Endodermal cell (in vitro differentiated cells): ENCODE results near the gene TLE2. TPM values are rescaled to one million over a fixed set of nuclear protein-coding genes. Genes with fewer than 3 reads are reported as not detected.
"Not testable (repeated sequence)": the region's sequence is repeated elsewhere in the genome, so short reads cannot be mapped to it uniquely, and the experiment has no call there.

Experiments used
- DNase-seq: peaks from one replicate; pipeline ENCODE4 v3.0.0-alpha.2; 2017
- H3K27ac ChIP-seq: 2 replicates; pipeline ENCODE4 v1.5.1; 2013; ENCODE audit warnings: mild to moderate bottlenecking, low read depth, low read length, moderate library complexity
- H3K27me3 ChIP-seq: 2 replicates; pipeline ENCODE4 v1.6.1; 2013; ENCODE audit warnings: mild to moderate bottlenecking, low read length, moderate library complexity; ENCODE audit not compliant: insufficient read depth, control insufficient read depth, poor library complexity, severe bottlenecking
- H3K36me3 ChIP-seq: 2 replicates; pipeline ENCODE4 v1.7.0; 2013; ENCODE audit warnings: mild to moderate bottlenecking, low read length, moderate library complexity; ENCODE audit not compliant: control insufficient read depth, insufficient read depth
- H3K4me1 ChIP-seq: one replicate; pipeline ENCODE4 v1.7.0; 2013; ENCODE audit warnings: low read length; ENCODE audit not compliant: control insufficient read depth, insufficient read depth
- H3K4me3 ChIP-seq: 2 replicates; pipeline ENCODE4 v1.5.1; 2013; ENCODE audit warnings: mild to moderate bottlenecking, low read length, moderate library complexity
- H3K9ac ChIP-seq: 2 replicates; pipeline ENCODE4 v1.6.1; 2013; ENCODE audit warnings: mild to moderate bottlenecking, low read length, moderate library complexity; ENCODE audit not compliant: poor library complexity, severe bottlenecking; ENCODE audit errors: extremely low read depth
- H3K9me3 ChIP-seq: 2 replicates; pipeline ENCODE4 v1.6.1; 2013; ENCODE audit warnings: mild to moderate bottlenecking, low read length, moderate library complexity; ENCODE audit not compliant: control insufficient read depth
- H3K27ac Mint-ChIP-seq: 2 replicates; pipeline ENCODE4 v1.8.0; 2020; ENCODE audit warnings: mixed read lengths
- H3K27me3 Mint-ChIP-seq: 2 replicates; pipeline ENCODE4 v1.8.0; 2021; ENCODE audit warnings: mild to moderate bottlenecking, mixed read lengths; ENCODE audit not compliant: insufficient read depth
- H3K36me3 Mint-ChIP-seq: 2 replicates; pipeline ENCODE4 v1.8.0; 2020; ENCODE audit warnings: low read depth, mixed read lengths
- H3K4me1 Mint-ChIP-seq: 2 replicates; pipeline ENCODE4 v1.8.0; 2020; ENCODE audit warnings: mixed read lengths
- H3K4me3 Mint-ChIP-seq: 2 replicates; pipeline ENCODE4 v1.8.0; 2020; ENCODE audit warnings: mild to moderate bottlenecking, moderate library complexity, mixed read lengths
- H3K9me3 Mint-ChIP-seq: 2 replicates; pipeline ENCODE4 v1.8.0; 2020; ENCODE audit warnings: mild to moderate bottlenecking, mixed read lengths
- CTCF ChIP-seq: fragments of 200-600 bp; sonication (generic); conservative IDR thresholded peaks from 2 replicates; pipeline ENCODE4 v1.5.0; 2021; ENCODE audit warnings: antibody characterized with exemption, mild to moderate bottlenecking
- WGBS, 2 experiments: methylation state at CpG; one replicate each; pipeline versions ENCODE4 v1.1.5 to v1.1.7; 2013; ENCODE audit warnings: missing lambda C conversion rate in 2 of 2, mixed read lengths in 1 of 2; ENCODE audit not compliant: insufficient coverage in 1 of 2, insufficient read length in 1 of 2; 5-methylcytosine and 5-hydroxymethylcytosine counted together
- total RNA-seq, 2 donors: library from RNA; stranded (reverse); fragmentation: NEBNext Ultra II Directional in 1 of 2; extraction: Animal tissue kit (Norgen Biotek cat#: 25700) in 1 of 2; gene quantifications; 2 replicates in 1 of 2; 3 replicates in 1 of 2; pipeline ENCODE4 v1.2.1, GENCODE V29; 2021

Gene TLE2
- total RNA-seq, 2 donors from 2014 or later = 75.0 to 80.3 TPM

GRCh38 chr19:3014135-3014534 lies 14.9 kb downstream of the TLE2 start:
- Mint-ChIP-seq H3K4me3 (no peak overlapping the region), H3K27ac (no peak overlapping the region), H3K9me3 (no peaks in the 10 kb centered on the region), H3K4me1 (no peaks in the 10 kb centered on the region), H3K36me3 (peaks cover 53% of the 10 kb centered on the region), H3K27me3 (no peaks in the 10 kb centered on the region)
- WGBS, 2 experiments = 93 to 96% methylated on average over 8 of the region's 8 CpGs
- Histone ChIP-seq H3K4me1 (no peaks in the 10 kb centered on the region), H3K27me3 (no peaks in the 10 kb centered on the region), H3K9me3 (no peaks in the 10 kb centered on the region), H3K27ac (no peak overlapping the region), H3K36me3 (peaks cover 41% of the 10 kb centered on the region), H3K4me3 (no peak overlapping the region), H3K9ac (no peak overlapping the region)
- no peak for DNase-seq
- TF ChIP-seq CTCF = no peak

GRCh38 chr19:3013263-3013725 lies 15.8 kb downstream of the TLE2 start:
- no peaks in the 10 kb centered on the region for H3K4me1 ChIP-seq
- H3K9ac ChIP-seq = no peak overlapping the region
- H3K4me3 ChIP-seq = no peak overlapping the region
- H3K36me3 ChIP-seq = peaks cover 41% of the 10 kb centered on the region
- no peak overlapping the region for H3K4me3 Mint-ChIP-seq
- no peaks in the 10 kb centered on the region for H3K27me3 ChIP-seq
- no peak overlapping the region for H3K27ac ChIP-seq
- H3K4me1 Mint-ChIP-seq = no peaks in the 10 kb centered on the region
- 78 to 92% methylated on average over 3 to 7 of the region's 7 CpGs for WGBS, 2 experiments
- no peak for DNase-seq
- TF ChIP-seq CTCF = no peak
- no peaks in the 10 kb centered on the region for H3K9me3 Mint-ChIP-seq
- no peaks in the 10 kb centered on the region for H3K9me3 ChIP-seq
- H3K36me3 Mint-ChIP-seq = peaks cover 51% of the 10 kb centered on the region
- H3K27ac Mint-ChIP-seq = no peak overlapping the region
- no peaks in the 10 kb centered on the region for H3K27me3 Mint-ChIP-seq

- Histone ChIP-seq H3K4me3 (no peak overlapping the region), H3K9ac (no peak overlapping the region), H3K27me3 (no peaks in the 10 kb centered on the region), H3K9me3 (no peaks in the 10 kb centered on the region), H3K27ac (no peak overlapping the region), H3K4me1 (no peaks in the 10 kb centered on the region), H3K36me3 (peaks cover 41% of the 10 kb centered on the region)
- 48 to 79% methylated on average over 12 to 16 of the region's 16 CpGs for WGBS, 2 experiments
- Mint-ChIP-seq H3K4me3 (no peak overlapping the region), H3K36me3 (peaks cover 53% of the 10 kb centered on the region), H3K27ac (no peak overlapping the region), H3K9me3 (no peaks in the 10 kb centered on the region), H3K4me1 (no peaks in the 10 kb centered on the region), H3K27me3 (no peaks in the 10 kb centered on the region)
- DNase-seq = no peak
- no peak for TF ChIP-seq CTCF
Measured at GRCh38 chr19:3012621-3013262, 16.3 kb downstream of the TLE2 start.

- 90 to 95% methylated on average over 13 of the region's 13 CpGs for WGBS, 2 experiments
- H3K27ac ChIP-seq, H3K9ac ChIP-seq, H3K27ac Mint-ChIP-seq, H3K4me3 ChIP-seq, H3K4me1 ChIP-seq, H3K27me3 ChIP-seq, H3K27me3 Mint-ChIP-seq, H3K9me3 ChIP-seq, H3K9me3 Mint-ChIP-seq, DNase-seq, H3K4me3 Mint-ChIP-seq, H3K4me1 Mint-ChIP-seq: not testable (repeated sequence)
- H3K36me3 Mint-ChIP-seq = peaks cover 57% of the 10 kb centered on the region
- peaks cover 41% of the 10 kb centered on the region for H3K36me3 ChIP-seq
Measured at GRCh38 chr19:3012059-3012458, 17.0 kb downstream of the TLE2 start.
